HEK293T (cell line): Measurements from ENCODE around the gene ATXN2L.
A peak's percentile ranks its signal among the peaks of the same experiment; 100 is the strongest.
"Not testable (repeated sequence)": the region's sequence is repeated elsewhere in the genome, so short reads cannot be mapped to it uniquely, and the experiment has no call there.

Source experiments
- CTCF ChIA-PET: fragments of 350-600 bp; formaldehyde crosslinking; extraction: SDS; loops from one replicate; lab custom pipeline; 2021; ENCODE audit warnings: antibody characterized with exemption, inconsistent platforms; lab: Yijun Ruan, JAX
- POLR2A ChIA-PET: fragments of 350-600 bp; formaldehyde crosslinking; extraction: SDS; loops from one replicate; lab custom pipeline; 2020; ENCODE audit warnings: antibody characterized with exemption, inconsistent platforms; lab: Yijun Ruan, JAX
- DNase-seq: peaks from one replicate; pipeline ENCODE4 v3.0.0; 2012; ENCODE audit warnings: mixed read lengths; ENCODE audit errors: extremely low spot score
- ARNT ChIP-seq: fragments of 450-650 bp; IDR thresholded peaks from 2 replicates; pipeline ENCODE4 v1.6.1; 2017; ENCODE audit warnings: mild to moderate bottlenecking
- BHLHE40 ChIP-seq: fragments of 450-650 bp; IDR thresholded peaks from 2 replicates; pipeline ENCODE4 v1.6.1; 2016; ENCODE audit warnings: mild to moderate bottlenecking, moderate library complexity, borderline replicate concordance
- CTBP1 ChIP-seq: fragments of 450-650 bp; IDR thresholded peaks from 2 replicates; pipeline ENCODE4 v1.6.1; 2016; ENCODE audit warnings: borderline replicate concordance
- ELF4 ChIP-seq: fragments of 450-650 bp; IDR thresholded peaks from 2 replicates; pipeline ENCODE4 v1.6.1; 2017; ENCODE audit warnings: antibody characterized with exemption
- FOXA1 ChIP-seq: fragments of 450-650 bp; IDR thresholded peaks from 2 replicates; pipeline ENCODE4 v1.6.1; 2016; ENCODE audit warnings: mild to moderate bottlenecking
- FOXK2 ChIP-seq: fragments of 450-650 bp; IDR thresholded peaks from 2 replicates; pipeline ENCODE4 v1.6.1; 2016; ENCODE audit warnings: mild to moderate bottlenecking
- FOXM1 ChIP-seq: fragments of 450-650 bp; IDR thresholded peaks from 2 replicates; pipeline ENCODE4 v1.6.1; 2017; ENCODE audit warnings: mild to moderate bottlenecking, borderline replicate concordance
- HDGF ChIP-seq: fragments of 450-650 bp; IDR thresholded peaks from 2 replicates; pipeline ENCODE4 v1.6.1; 2017; ENCODE audit warnings: antibody characterized with exemption, borderline replicate concordance
- L3MBTL2 ChIP-seq: fragments of 450-650 bp; conservative IDR thresholded peaks from 2 replicates; pipeline ENCODE4 v1.6.1; 2016; ENCODE audit warnings: mild to moderate bottlenecking
- LEF1 ChIP-seq: fragments of 450-650 bp; IDR thresholded peaks from 2 replicates; pipeline ENCODE4 v1.6.1; 2017; ENCODE audit warnings: mild to moderate bottlenecking, borderline replicate concordance
- NFRKB ChIP-seq: fragments of 450-650 bp; IDR thresholded peaks from 2 replicates; pipeline ENCODE4 v1.6.1; 2016; ENCODE audit warnings: mild to moderate bottlenecking, moderate library complexity
- PKNOX1 ChIP-seq: fragments of 450-650 bp; IDR thresholded peaks from 2 replicates; pipeline ENCODE4 v1.6.1; 2016
- SP1 ChIP-seq: fragments of 450-650 bp; IDR thresholded peaks from 2 replicates; pipeline ENCODE4 v1.6.1; 2017
- SUZ12 ChIP-seq: fragments of 450-650 bp; IDR thresholded peaks from 2 replicates; pipeline ENCODE4 v1.6.1; 2016; ENCODE audit warnings: mild to moderate bottlenecking
- TARDBP ChIP-seq: fragments of 450-650 bp; IDR thresholded peaks from 2 replicates; pipeline ENCODE4 v1.6.1; 2016
- ZNF384 ChIP-seq: fragments of 450-650 bp; IDR thresholded peaks from 2 replicates; pipeline ENCODE4 v1.6.1; 2016

Gene ATXN2L

GRCh38 chr16:28878083-28878926, 55.5 kb downstream of the ATXN2L start, which contains the start of gene ATP2A1:
ATP2A1 (plus strand) TSS chr16:28878488; CDS start chr16:28878672, 184 bp downstream.
- TF ChIP-seq ARNT (no peak), PKNOX1 (no peak), LEF1 (no peak), HDGF (no peak), ZNF384 (no peak), FOXM1 (no peak), BHLHE40 (no peak), NFRKB (no peak), ELF4 (no peak), L3MBTL2 (no peak), FOXK2 (no peak), SUZ12 (no peak), FOXA1 (no peak), SP1 (no peak), TARDBP (no peak)
- POLR2A ChIA-PET = interaction anchor here (1.6 to 2.6 kb wide), 3 partner anchors 16 to 72 kb away, joined by 3 to 17 read pairs (median 7); partner anchors contain the start of genes NFATC2IP and SH2B1
- no peak for DNase-seq
- CTCF ChIA-PET = no interaction called here

- POLR2A ChIA-PET = interaction anchor here (0.6 to 2.6 kb wide), 8 partner anchors 12 to 71 kb away, joined by 3 to 17 read pairs (median 4); partner anchors contain the start of genes NFATC2IP, SH2B1 and TUFM
- TF ChIP-seq L3MBTL2 = no peak
- TF ChIP-seq NFRKB = no peak
- no peak for DNase-seq
- CTCF ChIA-PET = no interaction called here
Measured at GRCh38 chr16:28879261-28879840, 56.6 kb downstream of the ATXN2L start.

GRCh38 chr16:28879841-28880588, 57.2 kb downstream of the ATXN2L start:
- peak; percentile 95 for DNase-seq
- POLR2A ChIA-PET = interaction anchor here (0.6 to 2.6 kb wide), 8 partner anchors 11 to 70 kb away, joined by 3 to 17 read pairs (median 4); partner anchors contain the start of genes NFATC2IP, SH2B1 and TUFM
- no peak for TF ChIP-seq LEF1
- peak; percentile 100 for TF ChIP-seq L3MBTL2
- CTCF ChIA-PET = no interaction called here

GRCh38 chr16:28880589-28880915, 57.8 kb downstream of the ATXN2L start:
- no peak for DNase-seq
- TF ChIP-seq SUZ12 = no peak
- TF ChIP-seq FOXA1 = no peak
- TF ChIP-seq ELF4 = no peak
- TF ChIP-seq ZNF384 = no peak
- no peak for TF ChIP-seq NFRKB
- no peak for TF ChIP-seq TARDBP
- no peak for TF ChIP-seq ARNT
- TF ChIP-seq CTBP1 = no peak
- no peak for TF ChIP-seq SP1
- no peak for TF ChIP-seq HDGF
- TF ChIP-seq PKNOX1 = no peak
- no peak for TF ChIP-seq FOXM1
- TF ChIP-seq LEF1 = no peak
- no peak for TF ChIP-seq L3MBTL2
- TF ChIP-seq BHLHE40 = no peak
- no peak for TF ChIP-seq FOXK2
- ChIA-PET POLR2A (interaction anchor here (0.6 to 2.6 kb wide), 5 partner anchors 11 to 70 kb away, joined by 3 to 17 read pairs (median 6); partner anchors contain the start of genes NFATC2IP and SH2B1), CTCF (interaction anchor here (0.6 kb wide), 1 partner anchor 69 kb away, joined by 3 read pairs; no protein-coding TSS in a partner anchor)

- CTCF ChIA-PET = interaction anchor here (0.6 kb wide), 1 partner anchor 69 kb away, joined by 3 read pairs; no protein-coding TSS in a partner anchor
Measured at GRCh38 chr16:28880955-28881354, 58.2 kb downstream of the ATXN2L start.

GRCh38 chr16:28881565-28881964, 58.8 kb downstream of the ATXN2L start:
- CTCF ChIA-PET, DNase-seq: not testable (repeated sequence)
- POLR2A ChIA-PET = interaction anchor here (2.1 kb wide), 1 partner anchor 54 kb away, joined by 6 read pairs; no protein-coding TSS in a partner anchor

More at GRCh38 chr16:28880955-28881354, 58.2 kb downstream of the ATXN2L start:
- TF ChIP-seq TARDBP = no peak
- TF ChIP-seq SP1 = no peak
- no peak for TF ChIP-seq PKNOX1
- TF ChIP-seq ZNF384 = no peak
- no peak for TF ChIP-seq NFRKB
- TF ChIP-seq HDGF = no peak
- no peak for TF ChIP-seq CTBP1
- TF ChIP-seq FOXK2 = no peak
- TF ChIP-seq LEF1 = no peak
- no peak for TF ChIP-seq FOXA1
- no peak for TF ChIP-seq ELF4
- no peak for TF ChIP-seq BHLHE40
- TF ChIP-seq ARNT = no peak
- TF ChIP-seq SUZ12 = no peak
- no peak for TF ChIP-seq L3MBTL2
- TF ChIP-seq FOXM1 = no peak
- POLR2A ChIA-PET = interaction anchor here (0.6 to 2.6 kb wide), 3 partner anchors 18 to 64 kb away, joined by 3 to 17 read pairs (median 6); partner anchors contain the start of gene SH2B1
- no peak for DNase-seq
